GM21717 (cell line): ENCODE data around the gene MAP4K5.

ENCODE experiments used
- ATAC-seq: cut with Tn5 transposase; IDR thresholded peaks from one replicate; pipeline ENCODE4 v1.9.1; 2021; ENCODE audit warnings: mild to moderate bottlenecking, moderate library complexity; ENCODE audit not compliant: unreplicated experiment

MAP4K5 gene

GRCh38 chr14:50373959-50374358 lies 158.4 kb downstream of the MAP4K5 start:
- no peak for ATAC-seq

- no peak for ATAC-seq
Observed at GRCh38 chr14:50371546-50371945, 160.8 kb downstream of the MAP4K5 start.
